Brain microvascular endothelial cell (primary cell): ENCODE results near the gene CCDC88C.
"Not testable (repeated sequence)": the region's sequence is repeated elsewhere in the genome, so short reads cannot be mapped to it uniquely, and the experiment has no call there.

Source experiments
- DNase-seq: peaks from one replicate; pipeline ENCODE4 v3.0.0-alpha.2; 2020
- H3K27ac ChIP-seq: fragments of 250-450 bp; sonication (Bioruptor Pico); 2 replicates; pipeline ENCODE4 v1.5.1; 2020; ENCODE audit warnings: mild to moderate bottlenecking, moderate library complexity
- H3K27me3 ChIP-seq: fragments of 250-450 bp; sonication (Bioruptor Pico); replicated peaks from 2 replicates; pipeline ENCODE4 v1.5.1; 2020; ENCODE audit warnings: mild to moderate bottlenecking
- H3K36me3 ChIP-seq: fragments of 250-450 bp; sonication (Bioruptor Pico); replicated peaks from 2 replicates; pipeline ENCODE4 v1.5.1; 2020; ENCODE audit warnings: mild to moderate bottlenecking
- H3K4me3 ChIP-seq: 2 replicates; pipeline ENCODE4 v1.5.1; 2011; ENCODE audit warnings: low read depth, mild to moderate bottlenecking, control low read depth, low read length, moderate library complexity
- in situ Hi-C: cut with HindIII; loops from 2 replicates; pipeline ENCODE4 v1.10.0; 2017; ENCODE audit warnings: low sequenced_read_pairs, low pct_ligation_motif_present
- TF ChIP-seq, protein P1 (sequence below): IDR thresholded peaks from 2 replicates; pipeline ENCODE4 v1.5.1; 2011; ENCODE audit warnings: low read depth, mild to moderate bottlenecking, moderate library complexity, low read length, control low read depth, inconsistent platforms; ENCODE audit errors: missing control alignments

CCDC88C gene

DNA sequence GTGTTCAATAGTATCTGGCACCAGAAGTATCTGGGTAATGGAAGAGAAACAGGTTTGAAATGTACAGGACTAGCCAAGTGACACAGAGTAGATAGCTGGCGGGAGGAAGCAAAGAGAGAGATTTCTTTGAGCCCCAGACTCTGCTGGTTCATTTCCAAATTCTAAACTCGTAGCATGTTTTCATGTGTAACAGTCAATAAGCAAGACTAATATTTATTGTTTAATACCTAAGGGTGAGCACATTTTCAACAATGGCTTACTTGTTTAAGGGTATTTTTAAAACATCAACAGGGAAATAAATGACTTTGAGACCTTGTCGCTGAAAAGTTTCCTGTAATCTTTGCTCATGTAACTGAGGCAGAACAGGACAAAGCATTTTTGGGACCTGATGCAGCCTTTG, 11.8 kb upstream of the CCDC88C start:
- Histone ChIP-seq H3K27me3 (no peaks in the 10 kb centered on the region), H3K36me3 (no peaks in the 10 kb centered on the region), H3K27ac (no peak overlapping the region), H3K4me3 (no peak overlapping the region)
- no peak for DNase-seq
- in situ Hi-C loops = no loop called here
- TF ChIP-seq, protein P1, sequence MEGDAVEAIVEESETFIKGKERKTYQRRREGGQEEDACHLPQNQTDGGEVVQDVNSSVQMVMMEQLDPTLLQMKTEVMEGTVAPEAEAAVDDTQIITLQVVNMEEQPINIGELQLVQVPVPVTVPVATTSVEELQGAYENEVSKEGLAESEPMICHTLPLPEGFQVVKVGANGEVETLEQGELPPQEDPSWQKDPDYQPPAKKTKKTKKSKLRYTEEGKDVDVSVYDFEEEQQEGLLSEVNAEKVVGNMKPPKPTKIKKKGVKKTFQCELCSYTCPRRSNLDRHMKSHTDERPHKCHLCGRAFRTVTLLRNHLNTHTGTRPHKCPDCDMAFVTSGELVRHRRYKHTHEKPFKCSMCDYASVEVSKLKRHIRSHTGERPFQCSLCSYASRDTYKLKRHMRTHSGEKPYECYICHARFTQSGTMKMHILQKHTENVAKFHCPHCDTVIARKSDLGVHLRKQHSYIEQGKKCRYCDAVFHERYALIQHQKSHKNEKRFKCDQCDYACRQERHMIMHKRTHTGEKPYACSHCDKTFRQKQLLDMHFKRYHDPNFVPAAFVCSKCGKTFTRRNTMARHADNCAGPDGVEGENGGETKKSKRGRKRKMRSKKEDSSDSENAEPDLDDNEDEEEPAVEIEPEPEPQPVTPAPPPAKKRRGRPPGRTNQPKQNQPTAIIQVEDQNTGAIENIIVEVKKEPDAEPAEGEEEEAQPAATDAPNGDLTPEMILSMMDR = no peak

GRCh38 chr14:91428931-91429330, 11.3 kb upstream of the CCDC88C start:
- H3K27ac ChIP-seq, H3K27me3 ChIP-seq, DNase-seq, H3K36me3 ChIP-seq, H3K4me3 ChIP-seq, in situ Hi-C loops: not testable (repeated sequence)

GRCh38 chr14:91425531-91425944, 7.9 kb upstream of the CCDC88C start:
- DNase-seq, H3K27ac ChIP-seq, H3K4me3 ChIP-seq, H3K36me3 ChIP-seq, H3K27me3 ChIP-seq, in situ Hi-C loops: not testable (repeated sequence)

- DNase-seq = no peak
- no peaks in the 10 kb centered on the region for H3K36me3 ChIP-seq
- no peak overlapping the region for H3K4me3 ChIP-seq
- in situ Hi-C loops = no loop called here
- H3K27ac ChIP-seq = no peak overlapping the region
- no peaks in the 10 kb centered on the region for H3K27me3 ChIP-seq
- TF ChIP-seq, protein P1 = no peak
Observed at GRCh38 chr14:91424813-91425530, 7.4 kb upstream of the CCDC88C start.

GRCh38 chr14:91420686-91421085, 3.1 kb upstream of the CCDC88C start:
- DNase-seq = no peak
- H3K27ac ChIP-seq = no peak overlapping the region
- in situ Hi-C loops = no loop called here
- H3K36me3 ChIP-seq = no peaks in the 10 kb centered on the region
- TF ChIP-seq, protein P1 = no peak
- no peak overlapping the region for H3K4me3 ChIP-seq
- H3K27me3 ChIP-seq = no peaks in the 10 kb centered on the region

DNA sequence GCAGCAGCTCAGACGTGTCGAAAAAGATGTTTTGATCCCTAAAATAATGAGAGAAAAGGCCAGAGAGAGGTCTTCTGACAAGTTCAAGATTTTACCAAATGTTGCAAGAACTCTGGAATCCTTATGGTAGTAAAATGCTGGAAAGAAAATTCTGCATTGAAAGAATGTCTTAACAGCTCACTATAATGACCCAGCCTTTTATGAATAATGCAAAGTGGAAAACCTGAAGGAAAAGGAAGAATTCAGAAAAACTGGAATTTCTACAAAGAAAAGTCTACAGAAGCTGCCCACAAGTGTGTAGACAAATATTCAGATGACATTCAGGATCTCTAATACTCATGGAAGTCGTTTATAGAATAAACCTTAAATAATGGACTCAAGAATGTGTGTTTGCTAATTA, 1.8 kb upstream of the CCDC88C start:
- DNase-seq = no peak
- Histone ChIP-seq H3K27ac (no peak overlapping the region), H3K36me3 (no peaks in the 10 kb centered on the region), H3K27me3 (no peaks in the 10 kb centered on the region), H3K4me3 (no peak overlapping the region)
- TF ChIP-seq, protein P1 = no peak
- in situ Hi-C loops = no loop called here

GRCh38 chr14:91419044-91419397, 1.4 kb upstream of the CCDC88C start:
- DNase-seq = no peak
- Histone ChIP-seq H3K27ac (no peak overlapping the region), H3K4me3 (no peak overlapping the region), H3K27me3 (no peaks in the 10 kb centered on the region), H3K36me3 (no peaks in the 10 kb centered on the region)
- in situ Hi-C loops = no loop called here
- TF ChIP-seq, protein P1 = no peak
